ENCODE measurements around the gene MTA1. TPM values are rescaled to one million over a fixed set of nuclear protein-coding genes. Genes with fewer than 3 reads are reported as not detected.

Gene MTA1
- total and polyA plus RNA-seq, 4 donors = 3.7 to 28.1 (median 21.0) TPM

DNA sequence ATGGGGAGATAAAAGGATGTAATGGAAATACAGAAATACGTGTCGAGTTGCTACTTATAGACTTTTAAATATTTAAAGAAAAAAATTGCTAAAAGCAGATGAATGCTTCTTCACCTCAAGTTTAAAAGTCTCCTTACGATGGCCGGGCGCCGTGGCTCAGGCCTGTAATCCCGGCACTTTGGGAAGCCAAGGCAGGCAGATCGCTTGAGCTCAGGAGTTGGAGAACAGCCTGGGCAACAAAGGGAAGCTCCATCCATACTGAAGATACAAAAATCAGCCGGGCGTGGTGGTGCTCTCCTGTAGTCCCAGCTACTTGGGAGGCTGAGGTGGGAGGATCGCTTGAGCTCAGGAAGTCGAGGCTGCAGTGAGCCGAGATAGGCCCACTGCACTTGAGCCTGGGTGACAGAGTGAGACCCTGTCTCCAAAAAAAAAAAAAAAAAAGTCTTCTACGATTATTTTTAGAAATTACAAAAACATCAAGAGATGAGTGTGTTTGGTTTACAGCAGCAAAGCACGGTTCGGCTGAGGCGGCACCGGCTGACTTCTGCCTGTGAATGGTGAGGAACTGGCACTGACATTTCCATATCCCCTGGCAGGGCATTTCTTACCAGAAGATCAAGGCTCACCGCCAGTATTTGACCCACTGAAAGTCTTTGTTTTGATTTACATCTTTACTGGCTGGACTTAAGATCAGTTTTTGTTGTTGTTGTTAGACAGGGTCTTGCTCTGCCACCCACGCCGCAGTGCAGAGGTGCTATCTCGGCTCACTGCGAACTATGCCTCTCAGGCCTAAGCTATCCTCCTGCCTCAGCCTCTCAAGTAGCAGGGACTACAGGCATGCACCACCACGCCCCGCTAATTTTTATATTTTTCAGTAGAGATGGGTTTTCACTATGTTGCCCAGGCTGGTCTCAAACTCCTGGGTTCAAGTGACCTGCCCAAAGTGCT is 3.9 kb upstream of the MTA1 start (continued):
- TF ChIP-seq, protein P1, sequence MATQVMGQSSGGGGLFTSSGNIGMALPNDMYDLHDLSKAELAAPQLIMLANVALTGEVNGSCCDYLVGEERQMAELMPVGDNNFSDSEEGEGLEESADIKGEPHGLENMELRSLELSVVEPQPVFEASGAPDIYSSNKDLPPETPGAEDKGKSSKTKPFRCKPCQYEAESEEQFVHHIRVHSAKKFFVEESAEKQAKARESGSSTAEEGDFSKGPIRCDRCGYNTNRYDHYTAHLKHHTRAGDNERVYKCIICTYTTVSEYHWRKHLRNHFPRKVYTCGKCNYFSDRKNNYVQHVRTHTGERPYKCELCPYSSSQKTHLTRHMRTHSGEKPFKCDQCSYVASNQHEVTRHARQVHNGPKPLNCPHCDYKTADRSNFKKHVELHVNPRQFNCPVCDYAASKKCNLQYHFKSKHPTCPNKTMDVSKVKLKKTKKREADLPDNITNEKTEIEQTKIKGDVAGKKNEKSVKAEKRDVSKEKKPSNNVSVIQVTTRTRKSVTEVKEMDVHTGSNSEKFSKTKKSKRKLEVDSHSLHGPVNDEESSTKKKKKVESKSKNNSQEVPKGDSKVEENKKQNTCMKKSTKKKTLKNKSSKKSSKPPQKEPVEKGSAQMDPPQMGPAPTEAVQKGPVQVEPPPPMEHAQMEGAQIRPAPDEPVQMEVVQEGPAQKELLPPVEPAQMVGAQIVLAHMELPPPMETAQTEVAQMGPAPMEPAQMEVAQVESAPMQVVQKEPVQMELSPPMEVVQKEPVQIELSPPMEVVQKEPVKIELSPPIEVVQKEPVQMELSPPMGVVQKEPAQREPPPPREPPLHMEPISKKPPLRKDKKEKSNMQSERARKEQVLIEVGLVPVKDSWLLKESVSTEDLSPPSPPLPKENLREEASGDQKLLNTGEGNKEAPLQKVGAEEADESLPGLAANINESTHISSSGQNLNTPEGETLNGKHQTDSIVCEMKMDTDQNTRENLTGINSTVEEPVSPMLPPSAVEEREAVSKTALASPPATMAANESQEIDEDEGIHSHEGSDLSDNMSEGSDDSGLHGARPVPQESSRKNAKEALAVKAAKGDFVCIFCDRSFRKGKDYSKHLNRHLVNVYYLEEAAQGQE (IDR thresholded peaks at IDR 0.05) = no peak

DNA sequence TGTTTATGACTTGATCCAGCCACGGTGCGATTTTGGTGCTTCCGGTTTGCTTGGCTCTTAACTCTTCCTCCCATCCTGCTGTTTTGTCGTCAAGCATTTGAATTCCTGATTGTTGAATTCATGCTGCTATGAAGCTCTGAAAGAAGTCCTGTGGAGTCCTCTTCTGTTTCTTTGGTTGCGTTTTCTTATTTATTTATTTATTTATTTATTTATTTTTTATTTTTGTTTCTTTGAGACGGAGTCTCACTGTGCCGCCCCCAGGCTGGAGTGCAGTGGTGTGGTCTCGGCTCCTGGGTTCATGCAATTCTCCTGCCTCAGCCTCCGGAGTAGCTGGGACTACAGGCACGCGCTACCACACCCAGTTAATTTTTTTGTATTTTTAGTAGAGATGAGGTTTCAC is 3.0 kb upstream of the MTA1 start:
- H3K36me3 ChIP-seq (ENCODE audit: control insufficient read depth in 4 of 4, insufficient read depth in 3 of 4, low read depth in 1 of 4, low read length in 3 of 4) = no peaks in the 10 kb centered on the region
- peaks cover 15 to 32% (median 24%) of the 10 kb centered on the region in 4 donors for H3K4me1 ChIP-seq (ENCODE audit: control insufficient read depth in 4 of 4, insufficient read depth in 4 of 4, low read length in 3 of 4)
- no peak for DNase-seq (ENCODE audit: low spot score)
- WGBS = 98% methylated on average over 11 of the region's 11 CpGs
- TF ChIP-seq, protein P2, sequence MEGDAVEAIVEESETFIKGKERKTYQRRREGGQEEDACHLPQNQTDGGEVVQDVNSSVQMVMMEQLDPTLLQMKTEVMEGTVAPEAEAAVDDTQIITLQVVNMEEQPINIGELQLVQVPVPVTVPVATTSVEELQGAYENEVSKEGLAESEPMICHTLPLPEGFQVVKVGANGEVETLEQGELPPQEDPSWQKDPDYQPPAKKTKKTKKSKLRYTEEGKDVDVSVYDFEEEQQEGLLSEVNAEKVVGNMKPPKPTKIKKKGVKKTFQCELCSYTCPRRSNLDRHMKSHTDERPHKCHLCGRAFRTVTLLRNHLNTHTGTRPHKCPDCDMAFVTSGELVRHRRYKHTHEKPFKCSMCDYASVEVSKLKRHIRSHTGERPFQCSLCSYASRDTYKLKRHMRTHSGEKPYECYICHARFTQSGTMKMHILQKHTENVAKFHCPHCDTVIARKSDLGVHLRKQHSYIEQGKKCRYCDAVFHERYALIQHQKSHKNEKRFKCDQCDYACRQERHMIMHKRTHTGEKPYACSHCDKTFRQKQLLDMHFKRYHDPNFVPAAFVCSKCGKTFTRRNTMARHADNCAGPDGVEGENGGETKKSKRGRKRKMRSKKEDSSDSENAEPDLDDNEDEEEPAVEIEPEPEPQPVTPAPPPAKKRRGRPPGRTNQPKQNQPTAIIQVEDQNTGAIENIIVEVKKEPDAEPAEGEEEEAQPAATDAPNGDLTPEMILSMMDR (IDR thresholded peaks at IDR 0.05; ENCODE audit: low read depth, low read length, missing input control) = no peak
- TF ChIP-seq FOXA2 (IDR thresholded peaks at IDR 0.05) = no peak
- TF ChIP-seq HNF4A (conservative IDR thresholded peaks at IDR 0.05) = no peak
- TF ChIP-seq, protein P1 (IDR thresholded peaks at IDR 0.05) = no peak
- TF ChIP-seq SP1 (IDR thresholded peaks at IDR 0.05) = no peak
- TF ChIP-seq, protein P3, sequence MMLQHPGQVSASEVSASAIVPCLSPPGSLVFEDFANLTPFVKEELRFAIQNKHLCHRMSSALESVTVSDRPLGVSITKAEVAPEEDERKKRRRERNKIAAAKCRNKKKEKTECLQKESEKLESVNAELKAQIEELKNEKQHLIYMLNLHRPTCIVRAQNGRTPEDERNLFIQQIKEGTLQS (IDR thresholded peaks at IDR 0.05) = no peak
- no peak for TF ChIP-seq TAF1 (conservative IDR thresholded peaks at IDR 0.05)
- no peak for TF ChIP-seq NR2F2 (IDR thresholded peaks at IDR 0.05)
- TF ChIP-seq, protein P4, sequence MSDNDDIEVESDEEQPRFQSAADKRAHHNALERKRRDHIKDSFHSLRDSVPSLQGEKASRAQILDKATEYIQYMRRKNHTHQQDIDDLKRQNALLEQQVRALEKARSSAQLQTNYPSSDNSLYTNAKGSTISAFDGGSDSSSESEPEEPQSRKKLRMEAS (IDR thresholded peaks at IDR 0.05) = no peak
- no peak for TF ChIP-seq JUND (IDR thresholded peaks at IDR 0.05)
- H3K4me3 ChIP-seq (ENCODE audit: low read depth in 1 of 3, low read length in 3 of 3) = no peak overlapping the region
- H3K9me3 ChIP-seq (ENCODE audit: control insufficient read depth in 4 of 4, low read length in 3 of 4) = no peaks in the 10 kb centered on the region
- no peaks in the 10 kb centered on the region for H3K27me3 ChIP-seq (ENCODE audit: control insufficient read depth in 4 of 4, insufficient read depth in 4 of 4, low read length in 3 of 4)
- H3K27ac ChIP-seq (ENCODE audit: low read depth in 1 of 2, low read length in 2 of 2) = no peak overlapping the region
- no peak overlapping the region for H3K9ac ChIP-seq (ENCODE audit: low read depth in 1 of 2, low read length in 2 of 2)
